ENCODE data around the gene HMBS. TPM values are rescaled to one million over a fixed set of nuclear protein-coding genes. Genes with fewer than 3 reads are reported as not detected.

The HMBS gene
- total RNA-seq, 1 donor from 2014 or later: 38.2 TPM

DNA sequence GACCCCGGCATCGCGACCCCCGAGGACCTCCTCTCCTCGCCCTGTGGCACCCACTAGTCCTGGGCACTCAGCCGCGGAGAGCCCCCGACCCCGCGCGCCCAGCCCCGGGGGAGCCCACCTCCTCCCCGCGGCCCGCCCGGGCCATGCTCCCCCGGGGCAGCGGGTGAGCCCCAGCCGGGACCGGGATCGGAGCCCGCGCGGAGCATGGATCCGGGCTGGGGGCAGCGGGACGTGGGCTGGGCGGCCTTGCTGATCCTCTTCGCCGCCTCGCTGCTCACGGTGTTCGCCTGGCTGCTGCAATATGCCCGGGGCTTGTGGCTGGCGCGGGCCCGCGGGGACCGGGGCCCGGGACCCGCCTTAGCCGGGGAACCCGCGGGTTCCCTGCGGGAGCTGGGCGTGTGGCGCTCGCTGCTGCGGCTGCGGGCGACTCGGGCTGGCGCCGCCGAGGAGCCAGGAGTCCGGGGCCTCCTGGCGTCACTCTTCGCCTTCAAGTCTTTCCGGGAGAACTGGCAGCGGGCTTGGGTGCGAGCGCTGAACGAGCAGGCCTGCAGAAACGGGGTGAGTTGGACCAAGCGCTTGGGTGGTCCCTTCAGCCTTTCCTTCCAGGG is 23.0 kb downstream of the HMBS start:
- no peak for DNase-seq (ENCODE audit: extremely low spot score, unreplicated experiment)
- H3K27ac Mint-ChIP-seq: peak overlapping the region; percentile 92

DNA sequence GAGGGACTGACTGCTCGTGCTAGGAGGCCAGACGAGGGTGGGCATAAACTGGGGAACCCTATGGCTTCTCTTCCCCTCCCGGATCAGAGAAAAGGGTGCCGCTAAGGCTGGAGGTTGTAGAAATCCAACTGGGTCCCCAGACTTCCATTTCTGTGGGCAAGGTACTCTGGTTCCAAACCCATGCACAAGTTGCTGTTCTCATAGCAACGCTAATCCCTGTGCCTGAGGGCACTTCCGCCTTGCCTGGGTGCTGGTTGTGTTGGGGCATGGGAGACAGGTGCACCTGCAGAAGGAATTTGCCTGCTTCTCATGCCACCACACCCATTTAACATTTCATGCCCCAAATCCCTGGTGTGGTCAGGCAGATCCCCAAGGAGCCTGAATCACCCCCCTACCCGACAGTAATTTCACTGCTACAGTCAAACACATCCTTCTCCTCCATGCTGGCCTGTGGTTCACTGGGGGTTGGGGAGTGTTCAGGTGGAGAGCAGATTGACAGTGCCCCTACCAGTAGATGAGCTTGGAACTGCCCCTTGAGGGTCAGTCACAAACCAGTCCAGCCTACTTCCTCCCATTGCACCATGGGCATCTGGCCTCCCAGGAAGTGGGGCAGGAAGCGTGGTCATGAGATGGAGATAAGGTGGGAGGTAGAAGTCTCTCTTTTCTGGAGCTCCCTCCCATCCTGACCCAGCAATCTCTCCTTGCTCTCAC is 23.6 kb downstream of the HMBS start:
- TF ChIP-seq, protein P1, sequence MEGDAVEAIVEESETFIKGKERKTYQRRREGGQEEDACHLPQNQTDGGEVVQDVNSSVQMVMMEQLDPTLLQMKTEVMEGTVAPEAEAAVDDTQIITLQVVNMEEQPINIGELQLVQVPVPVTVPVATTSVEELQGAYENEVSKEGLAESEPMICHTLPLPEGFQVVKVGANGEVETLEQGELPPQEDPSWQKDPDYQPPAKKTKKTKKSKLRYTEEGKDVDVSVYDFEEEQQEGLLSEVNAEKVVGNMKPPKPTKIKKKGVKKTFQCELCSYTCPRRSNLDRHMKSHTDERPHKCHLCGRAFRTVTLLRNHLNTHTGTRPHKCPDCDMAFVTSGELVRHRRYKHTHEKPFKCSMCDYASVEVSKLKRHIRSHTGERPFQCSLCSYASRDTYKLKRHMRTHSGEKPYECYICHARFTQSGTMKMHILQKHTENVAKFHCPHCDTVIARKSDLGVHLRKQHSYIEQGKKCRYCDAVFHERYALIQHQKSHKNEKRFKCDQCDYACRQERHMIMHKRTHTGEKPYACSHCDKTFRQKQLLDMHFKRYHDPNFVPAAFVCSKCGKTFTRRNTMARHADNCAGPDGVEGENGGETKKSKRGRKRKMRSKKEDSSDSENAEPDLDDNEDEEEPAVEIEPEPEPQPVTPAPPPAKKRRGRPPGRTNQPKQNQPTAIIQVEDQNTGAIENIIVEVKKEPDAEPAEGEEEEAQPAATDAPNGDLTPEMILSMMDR (conservative IDR thresholded peaks at IDR 0.05): no peak
- peak overlapping the region; percentile 89 for H3K4me3 Mint-ChIP-seq
- H3K27ac Mint-ChIP-seq: peak overlapping the region; percentile 92
- H3K4me1 Mint-ChIP-seq (ENCODE audit: unreplicated experiment): peaks cover 29% of the 10 kb centered on the region
- no peak for DNase-seq (ENCODE audit: extremely low spot score, unreplicated experiment)
- H3K36me3 Mint-ChIP-seq: peaks cover 4% of the 10 kb centered on the region
- H3K9me3 Mint-ChIP-seq: no peaks in the 10 kb centered on the region
- H3K27me3 Mint-ChIP-seq: no peaks in the 10 kb centered on the region

More for the DNA sequence above, 23.0 kb downstream of the HMBS start:
- TF ChIP-seq, protein P1 (conservative IDR thresholded peaks at IDR 0.05): no peak
- Mint-ChIP-seq H3K27me3 (no peaks in the 10 kb centered on the region), H3K4me1 (ENCODE audit: unreplicated experiment) (peaks cover 29% of the 10 kb centered on the region), H3K4me3 (peak overlapping the region; percentile 89), H3K9me3 (no peaks in the 10 kb centered on the region), H3K36me3 (peaks cover 4% of the 10 kb centered on the region)

DNA sequence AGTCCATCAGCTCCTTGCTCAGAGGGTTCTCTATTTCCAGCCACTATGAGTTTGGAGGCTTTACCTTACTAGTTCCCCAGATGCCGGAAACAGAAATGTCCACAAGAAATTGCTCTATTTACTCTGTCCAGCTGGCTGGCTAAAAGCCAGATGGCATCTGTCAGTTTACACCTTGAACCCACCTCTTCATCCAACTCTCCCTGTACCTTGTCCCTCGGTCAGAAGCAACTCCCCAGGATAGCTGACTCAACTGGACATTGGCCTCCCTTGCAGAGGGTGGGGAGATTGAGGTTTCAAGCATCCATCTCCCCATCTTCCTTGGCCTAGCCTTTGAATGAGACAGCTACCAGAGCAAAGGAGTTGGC is 24.2 kb downstream of the HMBS start:
- DNase-seq (ENCODE audit: extremely low spot score, unreplicated experiment): no peak
- Mint-ChIP-seq H3K27me3 (no peaks in the 10 kb centered on the region), H3K4me1 (ENCODE audit: unreplicated experiment) (peaks cover 27% of the 10 kb centered on the region), H3K9me3 (no peaks in the 10 kb centered on the region), H3K36me3 (peaks cover 4% of the 10 kb centered on the region), H3K4me3 (peak overlapping the region; percentile 89), H3K27ac (peak overlapping the region; percentile 92)
- TF ChIP-seq, protein P1 (conservative IDR thresholded peaks at IDR 0.05): no peak

DNA sequence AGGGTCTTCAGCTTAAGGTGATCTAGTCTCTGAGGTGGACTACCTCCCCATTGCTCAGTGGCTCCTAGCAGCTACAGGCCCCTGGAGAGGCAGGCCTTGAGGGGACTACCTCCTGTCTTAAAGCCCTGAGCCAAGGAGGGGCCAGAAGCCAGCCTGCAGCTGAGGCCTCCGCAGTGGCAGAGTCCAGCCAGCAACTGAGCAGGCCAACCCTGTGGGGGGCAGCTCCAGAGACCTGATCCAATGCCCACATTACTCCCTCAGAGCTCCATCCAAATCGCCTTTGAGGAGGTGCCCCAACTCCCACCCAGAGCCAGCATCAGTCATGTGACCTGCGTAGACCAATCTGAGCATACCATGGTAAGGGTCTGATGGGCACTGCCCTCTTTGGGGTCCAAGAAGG is 25.2 kb downstream of the HMBS start:
- H3K27ac Mint-ChIP-seq: no peak overlapping the region
- TF ChIP-seq, protein P1 (conservative IDR thresholded peaks at IDR 0.05): no peak

DNA sequence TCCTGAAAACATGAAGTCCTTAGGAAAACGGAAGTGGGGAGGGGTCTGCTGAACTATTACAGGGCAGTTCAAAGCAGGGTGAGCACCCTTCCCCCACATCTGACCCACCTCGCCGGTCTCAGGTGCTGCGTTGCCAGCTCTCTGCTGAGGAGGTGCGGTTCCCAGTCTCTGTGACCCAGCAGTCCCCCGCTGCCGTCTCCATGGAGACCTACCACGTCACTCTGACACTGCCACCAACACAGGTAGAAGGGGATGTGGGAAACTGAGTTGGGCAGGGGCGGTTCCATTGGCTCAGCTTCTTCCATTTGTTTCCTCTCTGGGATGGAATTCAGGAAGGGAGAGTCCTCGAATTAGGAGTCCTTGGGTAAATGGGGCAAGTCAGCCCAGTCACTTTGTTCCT is 25.8 kb downstream of the HMBS start:
- no peak overlapping the region for H3K27ac Mint-ChIP-seq
- no peak for DNase-seq (ENCODE audit: extremely low spot score, unreplicated experiment)

More for the DNA sequence above, 25.2 kb downstream of the HMBS start:
- Mint-ChIP-seq H3K27me3 (no peaks in the 10 kb centered on the region), H3K9me3 (no peaks in the 10 kb centered on the region), H3K4me1 (ENCODE audit: unreplicated experiment) (peaks cover 22% of the 10 kb centered on the region), H3K4me3 (peak overlapping the region; percentile 89), H3K36me3 (peaks cover 4% of the 10 kb centered on the region)
- no peak for DNase-seq (ENCODE audit: extremely low spot score, unreplicated experiment)

More for the DNA sequence above, 25.8 kb downstream of the HMBS start:
- Mint-ChIP-seq H3K4me1 (ENCODE audit: unreplicated experiment) (peaks cover 22% of the 10 kb centered on the region), H3K4me3 (no peak overlapping the region), H3K9me3 (no peaks in the 10 kb centered on the region), H3K27me3 (no peaks in the 10 kb centered on the region), H3K36me3 (peaks cover 8% of the 10 kb centered on the region)
- TF ChIP-seq, protein P1 (conservative IDR thresholded peaks at IDR 0.05): no peak

Data from type B pancreatic cell (in vitro differentiated cells).